WTC11 (cell line): ENCODE data around the gene MMS19. TPM values are rescaled to one million over a fixed set of nuclear protein-coding genes. Genes with fewer than 3 reads are reported as not detected.

ENCODE experiments used
- ATAC-seq: fragments of 200-7000 bp; cut with Tn5 transposase; 2 replicates; pipeline ENCODE4 v1.10.0; 2021; ENCODE audit warnings: mild to moderate bottlenecking, moderate library complexity
- CTCF ChIA-PET: fragments of 300-600 bp; sonication (Branson Sonifier 250); formaldehyde crosslinking; loops from one replicate; lab custom pipeline; 2021; ENCODE audit warnings: antibody characterized with exemption; lab: Charles Lee
- POLR2A ChIA-PET: fragments of 350-600 bp; sonication (Branson Sonifier 250); formaldehyde crosslinking; loops from one replicate; lab custom pipeline; 2021; ENCODE audit warnings: antibody characterized with exemption; lab: Charles Lee
- DNase-seq: peaks from one replicate; pipeline ENCODE4 v3.0.0; 2021; ENCODE audit warnings: low spot score
- H3K27ac Mint-ChIP-seq: 2 replicates; pipeline ENCODE4 v1.8.0; 2021; ENCODE audit warnings: mixed read lengths
- H3K27me3 Mint-ChIP-seq: 2 replicates; pipeline ENCODE4 v1.8.0; 2021; ENCODE audit warnings: low read depth, mild to moderate bottlenecking, moderate library complexity, mixed read lengths
- H3K36me3 Mint-ChIP-seq: 2 replicates; pipeline ENCODE4 v1.8.0; 2021; ENCODE audit warnings: mixed read lengths
- H3K4me1 Mint-ChIP-seq: 2 replicates; pipeline ENCODE4 v1.8.0; 2022; ENCODE audit warnings: mixed read lengths
- H3K4me3 Mint-ChIP-seq: 2 replicates; pipeline ENCODE4 v1.8.0; 2021; ENCODE audit warnings: mild to moderate bottlenecking, moderate library complexity, mixed read lengths
- H3K9me3 Mint-ChIP-seq: 2 replicates; pipeline ENCODE4 v1.8.0; 2021; ENCODE audit warnings: mixed read lengths
- CDX4 ChIP-seq: fragments of 250-450 bp; sonication (Bioruptor Pico); IDR thresholded peaks from 2 replicates; pipeline ENCODE4 v1.9.0; 2021; ENCODE audit warnings: moderate library complexity, mild to moderate bottlenecking, inconsistent platforms, borderline replicate concordance
- E2F4 ChIP-seq: sonication (generic); formaldehyde crosslinking; IDR thresholded peaks from 2 replicates; pipeline ENCODE4 v1.8.1; 2022; ENCODE audit warnings: low read depth, mild to moderate bottlenecking, moderate library complexity, missing genetic modification reagents, borderline replicate concordance
- EMX1 ChIP-seq: fragments of 250-450 bp; sonication (Bioruptor Pico); IDR thresholded peaks from 2 replicates; pipeline ENCODE4 v1.8.0; 2021; ENCODE audit warnings: mild to moderate bottlenecking
- FOXJ3 ChIP-seq: sonication (generic); formaldehyde crosslinking; IDR thresholded peaks from 2 replicates; pipeline ENCODE4 v1.9.0; 2021; ENCODE audit warnings: missing genetic modification reagents, mild to moderate bottlenecking, borderline replicate concordance
- FOXK1 ChIP-seq: sonication (generic); formaldehyde crosslinking; IDR thresholded peaks from 2 replicates; pipeline ENCODE4 v1.8.0; 2022; ENCODE audit warnings: mild to moderate bottlenecking, moderate library complexity, missing genetic modification reagents
- FOXP1 ChIP-seq: sonication (generic); formaldehyde crosslinking; IDR thresholded peaks from 2 replicates; pipeline ENCODE4 v1.8.0; 2022; ENCODE audit warnings: missing genetic modification reagents, mild to moderate bottlenecking, moderate library complexity, borderline replicate concordance
- GRHL2 ChIP-seq: fragments of 250-450 bp; sonication (Bioruptor Pico); IDR thresholded peaks from 2 replicates; pipeline ENCODE4 v1.8.0; 2022; ENCODE audit warnings: mild to moderate bottlenecking, moderate library complexity; ENCODE audit not compliant: insufficient replicate concordance, severe bottlenecking
- GTF2I ChIP-seq: fragments of 250-450 bp; sonication (Bioruptor Pico); conservative IDR thresholded peaks from 2 replicates; pipeline ENCODE4 v1.4.0; 2021; ENCODE audit warnings: mild to moderate bottlenecking
- HMGXB4 ChIP-seq: sonication (generic); formaldehyde crosslinking; IDR thresholded peaks from 2 replicates; pipeline ENCODE4 v1.8.1; 2023; ENCODE audit warnings: mild to moderate bottlenecking, moderate library complexity, missing genetic modification reagents
- NR1H2 ChIP-seq: sonication (generic); formaldehyde crosslinking; IDR thresholded peaks from 2 replicates; pipeline ENCODE4 v1.9.0; 2021; ENCODE audit warnings: mild to moderate bottlenecking, moderate library complexity, missing genetic modification reagents
- PRDM15 ChIP-seq: sonication (generic); formaldehyde crosslinking; IDR thresholded peaks from 2 replicates; pipeline ENCODE4 v1.8.0; 2022; ENCODE audit warnings: missing genetic modification reagents
- RELA ChIP-seq: sonication (generic); formaldehyde crosslinking; IDR thresholded peaks from 2 replicates; pipeline ENCODE4 v1.8.1; 2022; ENCODE audit warnings: missing genetic modification reagents, mild to moderate bottlenecking, borderline replicate concordance
- SMAD3 ChIP-seq: sonication (generic); formaldehyde crosslinking; IDR thresholded peaks from 2 replicates; pipeline ENCODE4 v1.8.0; 2022; ENCODE audit warnings: missing genetic modification reagents, mild to moderate bottlenecking, borderline replicate concordance
- SOX15 ChIP-seq: fragments of 250-450 bp; sonication (Bioruptor Pico); IDR thresholded peaks from 2 replicates; pipeline ENCODE4 v1.9.0; 2021; ENCODE audit warnings: mild to moderate bottlenecking
- STAT6 ChIP-seq: sonication (generic); formaldehyde crosslinking; conservative IDR thresholded peaks from 2 replicates; pipeline ENCODE4 v1.8.1; 2023; ENCODE audit warnings: mild to moderate bottlenecking, low read depth, missing genetic modification reagents, moderate library complexity
- TP53 ChIP-seq: sonication (generic); formaldehyde crosslinking; IDR thresholded peaks from 2 replicates; pipeline ENCODE4 v1.8.1; 2023; ENCODE audit warnings: mild to moderate bottlenecking, missing genetic modification reagents
- ZBTB21 ChIP-seq: sonication (generic); formaldehyde crosslinking; IDR thresholded peaks from 2 replicates; pipeline ENCODE4 v1.8.1; 2023; ENCODE audit warnings: mild to moderate bottlenecking, missing genetic modification reagents, borderline replicate concordance
- ZMAT4 ChIP-seq: fragments of 250-450 bp; sonication (Bioruptor Pico); IDR thresholded peaks from 2 replicates; pipeline ENCODE4 v1.9.0; 2021; ENCODE audit warnings: mild to moderate bottlenecking
- ZNF317 ChIP-seq: sonication (generic); formaldehyde crosslinking; IDR thresholded peaks from 2 replicates; pipeline ENCODE4 v1.8.1; 2023; ENCODE audit warnings: low read depth, mild to moderate bottlenecking, moderate library complexity, missing genetic modification reagents, borderline replicate concordance
- ZNF416 ChIP-seq: fragments of 250-450 bp; sonication (Bioruptor Pico); IDR thresholded peaks from 2 replicates; pipeline ENCODE4 v1.9.0; 2021; ENCODE audit warnings: mild to moderate bottlenecking, inconsistent platforms
- total RNA-seq: library from RNA; stranded (reverse); gene quantifications from 3 replicates; pipeline ENCODE4 v1.2.3, GENCODE V29; 2021

The MMS19 gene
- total RNA-seq, 1 experiment from 2014 or later = 135 TPM

GRCh38 chr10:97434557-97434956 lies 63.7 kb downstream of the MMS19 start:
- Mint-ChIP-seq H3K4me1 (peaks cover under 1% of the 10 kb centered on the region), H3K9me3 (no peaks in the 10 kb centered on the region), H3K27ac (peak overlapping the region; percentile 39), H3K4me3 (no peak overlapping the region), H3K36me3 (peaks cover 73% of the 10 kb centered on the region), H3K27me3 (no peaks in the 10 kb centered on the region)
- peak; percentile 38; the same call in 1 of the 2 replicates for ATAC-seq
- no peak for DNase-seq
- POLR2A ChIA-PET = interaction anchor here (0.7 to 1.2 kb wide), 2 partner anchors 20 kb away, joined by 3 to 8 read pairs; no protein-coding TSS in a partner anchor
- CTCF ChIA-PET = interaction anchor here (1.0 to 1.8 kb wide), 5 partner anchors 10 to 28 kb away, joined by 3 to 6 read pairs (median 4); no protein-coding TSS in a partner anchor
- TF ChIP-seq ZNF416 (CRISPR knock-in tag) (no peak), ZMAT4 (CRISPR knock-in tag) (peak; percentile 79)

GRCh38 chr10:97434055-97434454 lies 64.2 kb downstream of the MMS19 start:
- Mint-ChIP-seq H3K4me3 (no peak overlapping the region), H3K27ac (peak overlapping the region; percentile 39; the same call in 1 of the 2 replicates), H3K9me3 (no peaks in the 10 kb centered on the region), H3K36me3 (peaks cover 74% of the 10 kb centered on the region), H3K4me1 (peaks cover 6% of the 10 kb centered on the region)
- POLR2A ChIA-PET = interaction anchor here (1.0 to 1.2 kb wide), 2 partner anchors 20 to 33 kb away, joined by 3 read pairs; partner anchors contain the start of gene RRP12
- CTCF ChIA-PET = interaction anchor here (1.0 to 1.8 kb wide), 6 partner anchors 9 to 63 kb away, joined by 3 to 6 read pairs (median 4); no protein-coding TSS in a partner anchor
- ATAC-seq (peak; percentile 52), DNase-seq (no peak)
- TF ChIP-seq GRHL2 (CRISPR knock-in tag) (no peak), ZMAT4 (CRISPR knock-in tag) (peak; percentile 51; the same call in 1 of the 2 replicates)
- TF ChIP-seq, all 79 proteins: peak for 1
- no peaks in the 10 kb centered on the region for H3K27me3 Mint-ChIP-seq

GRCh38 chr10:97428572-97428981 lies 69.6 kb downstream of the MMS19 start:
- peak overlapping the region; percentile 95 for H3K4me3 Mint-ChIP-seq
- ATAC-seq (no peak), DNase-seq (no peak)
- peaks cover 57% of the 10 kb centered on the region for H3K36me3 Mint-ChIP-seq
- TF ChIP-seq FOXJ3 = no peak
- no peak for TF ChIP-seq SMAD3 (CRISPR knock-in tag)
- no peak for TF ChIP-seq ZBTB21 (CRISPR knock-in tag)
- TF ChIP-seq EMX1 (CRISPR knock-in tag) = no peak
- no peak for TF ChIP-seq NR1H2 (CRISPR knock-in tag)
- TF ChIP-seq CDX4 (CRISPR knock-in tag) = no peak
- no peak for TF ChIP-seq FOXK1 (CRISPR knock-in tag)
- no peak for TF ChIP-seq FOXP1 (CRISPR knock-in tag)
- no peak for TF ChIP-seq SOX15 (CRISPR knock-in tag)
- TF ChIP-seq TP53 (CRISPR knock-in tag) = no peak
- no peak for TF ChIP-seq GTF2I (CRISPR knock-in tag)
- TF ChIP-seq ZNF317 (CRISPR knock-in tag) = no peak
- TF ChIP-seq HMGXB4 = no peak
- no peak for TF ChIP-seq RELA
- TF ChIP-seq STAT6 (CRISPR knock-in tag) = no peak
- TF ChIP-seq PRDM15 (CRISPR knock-in tag) = no peak
- TF ChIP-seq E2F4 (CRISPR knock-in tag) = no peak
- TF ChIP-seq, all 79 proteins: peak for 0
- CTCF ChIA-PET = no interaction called here
- no peaks in the 10 kb centered on the region for H3K27me3 Mint-ChIP-seq
- POLR2A ChIA-PET = interaction anchor here (1.1 kb wide), 1 partner anchor 8 kb away, joined by 5 read pairs; no protein-coding TSS in a partner anchor
- peak overlapping the region; percentile 95 for H3K27ac Mint-ChIP-seq
- no peaks in the 10 kb centered on the region for H3K9me3 Mint-ChIP-seq
- H3K4me1 Mint-ChIP-seq = peaks cover 20% of the 10 kb centered on the region
